HFFc6 (cell line): ENCODE results near the gene DHRS7B. TPM values are rescaled to one million over a fixed set of nuclear protein-coding genes. Genes with fewer than 3 reads are reported as not detected.

Experiments
- DNase-seq: peaks from one replicate; pipeline ENCODE4 v3.0.0-alpha.2; 2018
- H3K27ac Mint-ChIP-seq: 2 replicates; pipeline ENCODE4 v1.8.0; 2020; ENCODE audit warnings: mild to moderate bottlenecking, mixed read lengths
- H3K27me3 Mint-ChIP-seq: 2 replicates; pipeline ENCODE4 v1.8.0; 2021; ENCODE audit warnings: mild to moderate bottlenecking, moderate library complexity, mixed read lengths; ENCODE audit not compliant: insufficient read depth
- H3K36me3 Mint-ChIP-seq: 2 replicates; pipeline ENCODE4 v1.8.0; 2021; ENCODE audit warnings: low read depth, mixed read lengths
- H3K4me1 Mint-ChIP-seq: 2 replicates; pipeline ENCODE4 v1.8.0; 2020; ENCODE audit warnings: low read depth, mixed read lengths
- H3K4me3 Mint-ChIP-seq: 2 replicates; pipeline ENCODE4 v1.8.0; 2020; ENCODE audit warnings: mild to moderate bottlenecking, moderate library complexity, mixed read lengths
- H3K9me3 Mint-ChIP-seq: 2 replicates; pipeline ENCODE4 v1.8.0; 2020; ENCODE audit warnings: mild to moderate bottlenecking, mixed read lengths
- total RNA-seq, 6 experiments: library from RNA; stranded (reverse); fragmentation: NEBNext Ultra II Directional; extraction: Animal tissue kit (Norgen Biotek cat#: 25700); gene quantifications; 2 replicates in 1 of 6; 3 replicates in 5 of 6; pipeline ENCODE4 v1.2.3, GENCODE V29; 2021
- TF ChIP-seq, protein P1 (sequence below): fragments of 200-600 bp; sonication (generic); IDR thresholded peaks from 2 replicates; pipeline ENCODE4 v1.5.0; 2021; ENCODE audit warnings: antibody characterized with exemption, mild to moderate bottlenecking

Gene DHRS7B
- total RNA-seq, 6 experiments from 2014 or later: 12.3 to 20.8 (median 14.7) TPM

DNA sequence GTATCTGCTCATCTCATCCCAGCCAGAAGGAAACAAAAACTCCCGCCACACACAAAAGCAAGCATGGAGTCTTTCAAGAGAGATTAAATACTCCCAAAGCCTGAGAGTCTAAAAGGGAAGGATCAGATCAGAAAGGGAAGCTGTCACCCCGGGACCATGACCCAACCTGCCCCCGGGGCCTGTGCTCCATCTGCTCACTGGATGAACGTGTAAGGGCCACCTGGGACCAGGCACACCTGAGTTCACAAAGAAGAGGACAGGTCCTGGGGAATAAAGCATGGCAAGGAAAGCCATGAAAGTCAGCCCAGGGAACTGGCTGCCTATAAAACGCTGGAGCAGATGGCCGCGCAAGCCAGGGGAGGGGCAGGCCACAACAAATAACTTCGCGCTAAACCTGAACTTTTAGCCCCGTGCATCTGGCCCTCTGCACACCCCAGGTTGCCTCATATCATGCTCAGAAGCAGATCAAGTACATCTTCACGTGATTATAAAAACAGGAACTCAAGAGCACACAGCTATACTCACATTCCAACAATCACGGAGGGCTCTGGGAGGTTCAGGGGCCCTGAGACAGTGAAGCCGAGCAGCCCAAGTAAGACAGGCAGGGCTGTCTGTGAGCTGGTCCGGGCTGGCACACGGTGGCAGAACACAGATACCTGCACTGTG is 83.8 kb downstream of the DHRS7B start:
- Mint-ChIP-seq H3K36me3 (peaks cover 7% of the 10 kb centered on the region; the same call in 1 of the 2 replicates), H3K9me3 (no peaks in the 10 kb centered on the region), H3K27ac (peak overlapping the region; percentile 52; the same call in 1 of the 2 replicates), H3K27me3 (no peaks in the 10 kb centered on the region; the same call in 1 of the 2 replicates), H3K4me1 (peaks cover 43% of the 10 kb centered on the region), H3K4me3 (no peak overlapping the region)
- TF ChIP-seq, protein P1, sequence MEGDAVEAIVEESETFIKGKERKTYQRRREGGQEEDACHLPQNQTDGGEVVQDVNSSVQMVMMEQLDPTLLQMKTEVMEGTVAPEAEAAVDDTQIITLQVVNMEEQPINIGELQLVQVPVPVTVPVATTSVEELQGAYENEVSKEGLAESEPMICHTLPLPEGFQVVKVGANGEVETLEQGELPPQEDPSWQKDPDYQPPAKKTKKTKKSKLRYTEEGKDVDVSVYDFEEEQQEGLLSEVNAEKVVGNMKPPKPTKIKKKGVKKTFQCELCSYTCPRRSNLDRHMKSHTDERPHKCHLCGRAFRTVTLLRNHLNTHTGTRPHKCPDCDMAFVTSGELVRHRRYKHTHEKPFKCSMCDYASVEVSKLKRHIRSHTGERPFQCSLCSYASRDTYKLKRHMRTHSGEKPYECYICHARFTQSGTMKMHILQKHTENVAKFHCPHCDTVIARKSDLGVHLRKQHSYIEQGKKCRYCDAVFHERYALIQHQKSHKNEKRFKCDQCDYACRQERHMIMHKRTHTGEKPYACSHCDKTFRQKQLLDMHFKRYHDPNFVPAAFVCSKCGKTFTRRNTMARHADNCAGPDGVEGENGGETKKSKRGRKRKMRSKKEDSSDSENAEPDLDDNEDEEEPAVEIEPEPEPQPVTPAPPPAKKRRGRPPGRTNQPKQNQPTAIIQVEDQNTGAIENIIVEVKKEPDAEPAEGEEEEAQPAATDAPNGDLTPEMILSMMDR: no peak
- no peak for DNase-seq

DNA sequence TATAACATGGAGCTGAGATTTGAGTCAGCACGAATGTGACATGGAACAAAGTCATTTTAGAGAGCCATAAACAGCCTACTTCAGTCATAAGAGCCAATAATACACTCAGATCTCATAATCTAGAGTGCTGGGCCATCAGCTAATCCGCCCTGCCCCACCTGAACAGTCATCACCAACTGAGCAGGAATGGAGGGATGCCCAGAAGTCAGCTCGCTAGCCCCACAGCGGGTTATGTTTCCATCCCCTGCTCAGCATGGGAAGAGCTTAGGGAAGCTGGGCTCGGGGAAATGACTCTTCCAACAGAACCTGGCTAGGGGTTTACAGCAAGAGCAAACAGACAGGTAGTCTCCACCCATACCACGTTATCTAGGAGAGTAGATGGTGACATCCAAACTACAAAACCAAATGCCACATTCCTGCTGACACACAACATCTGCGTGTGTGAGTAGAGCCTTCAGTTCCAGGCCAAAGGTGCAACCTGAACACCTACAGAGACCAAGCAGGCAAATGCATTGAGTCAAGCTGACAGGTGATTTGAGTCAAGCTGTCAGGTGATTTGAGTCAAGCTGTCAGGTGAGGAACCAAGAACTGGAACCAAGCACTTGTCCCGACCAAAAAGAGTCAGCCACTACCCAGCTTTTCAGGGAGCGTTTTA is 85.2 kb downstream of the DHRS7B start:
- TF ChIP-seq, protein P1: no peak
- peak overlapping the region; percentile 57; the same call in 1 of the 2 replicates for H3K27ac Mint-ChIP-seq
- peaks cover 55% of the 10 kb centered on the region for H3K4me1 Mint-ChIP-seq
- peak overlapping the region; percentile 97 for H3K4me3 Mint-ChIP-seq
- H3K36me3 Mint-ChIP-seq: peaks cover 7% of the 10 kb centered on the region; the same call in 1 of the 2 replicates
- H3K9me3 Mint-ChIP-seq: no peaks in the 10 kb centered on the region
- DNase-seq: no peak
- no peaks in the 10 kb centered on the region; the same call in 1 of the 2 replicates for H3K27me3 Mint-ChIP-seq

GRCh38 chr17:21212826-21213637 is 86.3 kb downstream of the DHRS7B start:
- peaks cover 59% of the 10 kb centered on the region for H3K4me1 Mint-ChIP-seq
- no peaks in the 10 kb centered on the region for H3K9me3 Mint-ChIP-seq
- TF ChIP-seq, protein P1: no peak
- H3K4me3 Mint-ChIP-seq: peak overlapping the region; percentile 97
- H3K36me3 Mint-ChIP-seq: peaks cover 7% of the 10 kb centered on the region; the same call in 1 of the 2 replicates
- H3K27me3 Mint-ChIP-seq: no peaks in the 10 kb centered on the region; the same call in 1 of the 2 replicates
- H3K27ac Mint-ChIP-seq: peak overlapping the region; percentile 94
- no peak for DNase-seq

DNA sequence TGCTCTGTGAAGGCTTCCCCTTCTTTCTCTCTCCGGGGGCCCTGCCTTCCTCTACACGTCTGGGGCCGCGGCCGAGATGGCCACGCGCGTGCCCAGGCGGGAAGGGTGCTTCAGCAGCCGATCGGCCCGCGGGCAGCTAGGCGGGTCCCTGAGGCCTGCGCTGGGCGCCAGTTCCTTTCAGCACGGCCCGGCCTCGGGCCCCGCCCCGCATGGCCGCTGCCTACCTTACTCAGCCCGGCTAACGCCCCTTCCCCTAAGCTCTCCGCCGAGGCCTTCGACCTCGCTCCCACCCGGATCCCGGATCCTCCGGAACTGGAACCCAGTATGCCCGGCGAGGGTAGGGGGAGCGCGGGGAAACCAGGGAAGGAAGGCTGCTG is 86.9 kb downstream of the DHRS7B start:
- H3K9me3 Mint-ChIP-seq: no peaks in the 10 kb centered on the region
- H3K27ac Mint-ChIP-seq: peak overlapping the region; percentile 94
- TF ChIP-seq, protein P1: no peak
- H3K4me1 Mint-ChIP-seq: peaks cover 63% of the 10 kb centered on the region
- no peaks in the 10 kb centered on the region; the same call in 1 of the 2 replicates for H3K27me3 Mint-ChIP-seq
- peaks cover 7% of the 10 kb centered on the region; the same call in 1 of the 2 replicates for H3K36me3 Mint-ChIP-seq
- peak overlapping the region; percentile 97 for H3K4me3 Mint-ChIP-seq
- DNase-seq: no peak

DNA sequence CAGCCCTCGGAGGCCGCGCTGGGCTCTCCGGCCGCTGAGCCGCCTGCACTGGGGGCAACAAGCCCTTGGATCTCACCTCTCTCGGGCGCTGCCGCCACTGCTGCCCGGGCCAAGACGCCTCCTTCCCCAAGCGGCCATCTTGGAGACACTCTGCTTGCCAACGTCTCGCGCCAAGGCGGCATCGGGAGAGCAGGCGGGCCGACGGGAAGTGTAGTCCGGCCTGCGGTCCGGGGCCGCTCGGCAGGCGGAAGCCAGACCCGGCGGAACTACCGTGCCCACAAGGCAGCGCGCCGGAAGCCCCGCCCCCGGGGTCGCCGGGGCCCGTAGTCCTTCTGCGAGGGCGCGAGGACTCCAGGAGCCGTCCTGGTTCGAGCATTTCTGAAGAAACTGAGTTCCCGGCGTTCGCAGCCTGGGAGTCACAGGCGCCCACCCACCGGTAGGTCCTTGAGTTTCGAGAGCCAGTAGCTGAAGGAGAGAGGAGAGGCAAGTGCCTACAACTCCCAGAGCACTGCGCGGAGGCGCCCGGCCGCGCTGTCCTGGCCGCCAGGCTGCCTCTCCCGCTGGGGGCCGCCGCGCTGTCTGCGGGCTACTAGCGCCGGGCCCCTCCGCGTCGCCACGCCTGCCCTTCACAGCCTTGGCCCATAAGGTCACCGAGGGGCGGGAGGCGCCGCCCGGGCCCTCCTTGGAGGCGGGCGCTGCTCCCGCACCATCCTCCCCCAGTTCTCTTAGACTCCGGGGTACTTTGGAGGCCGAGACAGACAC is 87.4 kb downstream of the DHRS7B start, which contains the start of gene TMEM11:
TMEM11 (minus strand) TSS at position 147 of the 762 bp plus-strand sequence; CDS start at position 138, 9 bp downstream.
- no peaks in the 10 kb centered on the region for H3K9me3 Mint-ChIP-seq
- TF ChIP-seq, protein P1: peak; percentile 43
- no peaks in the 10 kb centered on the region; the same call in 1 of the 2 replicates for H3K27me3 Mint-ChIP-seq
- H3K27ac Mint-ChIP-seq: peak within 1 kb of the TSS; percentile 94
- peaks cover 7% of the 10 kb centered on the region; the same call in 1 of the 2 replicates for H3K36me3 Mint-ChIP-seq
- peaks cover 66% of the 10 kb centered on the region for H3K4me1 Mint-ChIP-seq
- peak; percentile 95 for DNase-seq
- H3K4me3 Mint-ChIP-seq: peak within 1 kb of the TSS; percentile 97
